Endothelial cell of umbilical vein (primary cell): ENCODE results near the gene NTN1. TPM values are rescaled to one million over a fixed set of nuclear protein-coding genes. Genes with fewer than 3 reads are reported as not detected.

Source experiments
- BruUV-seq: library from RNA; stranded (reverse); fragments of 400-500 nt; replicated peaks from 2 replicates; lab custom pipeline; 2021; lab: Mats Ljungman, UMichigan
- CTCF ChIA-PET: fragments of 300-600, 350-600 bp; sonication (Branson Sonifier 250); formaldehyde crosslinking; loops from one replicate; lab custom pipeline; 2021; ENCODE audit warnings: antibody characterized with exemption, inconsistent platforms; lab: Charles Lee
- POLR2A ChIA-PET: fragments of 300-600, 350-600 bp; sonication (Branson Sonifier 250); formaldehyde crosslinking; loops from one replicate; lab custom pipeline; 2021; ENCODE audit warnings: antibody characterized with exemption, inconsistent platforms; lab: Charles Lee
- DNase-seq: peaks from one replicate; pipeline ENCODE4 v3.0.0-alpha.2; 2011; ENCODE audit warnings: low read depth, low spot score
- FAIRE-seq: peaks from 2 replicates; lab custom pipeline; 2011; peaks lifted over from hg19 to GRCh38; lab: Jason Lieb, UNC
- H2AFZ ChIP-seq: 2 replicates; pipeline ENCODE4 v1.6.0; 2012; ENCODE audit warnings: low read depth, low read length, control low read depth, inconsistent platforms
- H3K27ac ChIP-seq: 2 replicates; pipeline ENCODE4 v1.5.1; 2011; ENCODE audit warnings: low read depth, mild to moderate bottlenecking, control low read depth, low read length, moderate library complexity; ENCODE audit not compliant: insufficient read depth
- H3K27me3 ChIP-seq, 2 experiments: 2 replicates each; pipeline versions ENCODE4 v1.6.0 to v1.6.1; 2011; ENCODE audit warnings: low read length in 2 of 2, mixed read lengths in 1 of 2; ENCODE audit not compliant: control insufficient read depth in 2 of 2, insufficient read depth in 2 of 2
- H3K36me3 ChIP-seq, 2 experiments: 2 replicates in 1 of 2; 3 replicates in 1 of 2; pipeline ENCODE4 v1.5.1; 2011; ENCODE audit warnings: low read length in 2 of 2, mild to moderate bottlenecking in 1 of 2, moderate library complexity in 1 of 2; ENCODE audit not compliant: control insufficient read depth in 2 of 2, insufficient read depth in 2 of 2; ENCODE audit errors: extremely low read depth in 1 of 2
- H3K4me1 ChIP-seq: 3 replicates; pipeline ENCODE4 v1.5.1; 2011; ENCODE audit warnings: mild to moderate bottlenecking, low read length; ENCODE audit not compliant: control insufficient read depth, insufficient read depth; ENCODE audit errors: extremely low read depth
- H3K4me2 ChIP-seq: 2 replicates; pipeline ENCODE4 v1.6.1; 2011; ENCODE audit warnings: low read length, control low read depth, mixed read lengths; ENCODE audit not compliant: insufficient read depth
- H3K4me3 ChIP-seq, 3 experiments: fragments of 200-600 bp in 1 of 3; sonication (generic), shearing (Covaris generic) in 1 of 3; replicated peaks in 1 of 3; 2 replicates each; pipeline ENCODE4 v1.5.1; 2011 to 2016; ENCODE audit warnings: control low read depth in 3 of 3, low read length in 3 of 3, mild to moderate bottlenecking in 2 of 3, inconsistent platforms in 1 of 3, low read depth in 1 of 3, moderate library complexity in 1 of 3; ENCODE audit not compliant: insufficient read depth in 1 of 3
- H3K79me2 ChIP-seq: 2 replicates; pipeline ENCODE4 v1.6.0; 2012; ENCODE audit warnings: low read length, inconsistent platforms; ENCODE audit not compliant: control insufficient read depth, insufficient read depth
- H3K9ac ChIP-seq: replicated peaks from 2 replicates; pipeline ENCODE3; 2011; ENCODE audit warnings: low read length, control low read depth; ENCODE audit not compliant: insufficient read depth; ENCODE audit errors: extremely low read depth
- H3K9me1 ChIP-seq: replicated peaks from 3 replicates; pipeline ENCODE4 v1.6.0; 2011; ENCODE audit warnings: mild to moderate bottlenecking, low read length; ENCODE audit not compliant: control insufficient read depth, insufficient read depth; ENCODE audit errors: extremely low read depth
- H3K9me3 ChIP-seq: replicated peaks from 2 replicates; pipeline ENCODE4 v1.5.1; 2012; ENCODE audit warnings: low read length, inconsistent platforms; ENCODE audit not compliant: control insufficient read depth, insufficient read depth
- H4K20me1 ChIP-seq: replicated peaks from 2 replicates; pipeline ENCODE3; 2011; ENCODE audit warnings: mild to moderate bottlenecking, low read length; ENCODE audit not compliant: control insufficient read depth, insufficient read depth; ENCODE audit errors: extremely low read depth
- CTCF ChIP-seq, 2 donors: IDR thresholded peaks; 1 replicate in 1 of 2; 2 replicates in 1 of 2; pipeline ENCODE4 v1.5.1; 2011; ENCODE audit warnings: low read length in 2 of 2, mild to moderate bottlenecking in 2 of 2, moderate library complexity in 2 of 2, control low read depth in 1 of 2, inconsistent platforms in 1 of 2, low read depth in 1 of 2; ENCODE audit not compliant: insufficient read depth in 1 of 2; ENCODE audit errors: extremely low read depth in 1 of 2
- EZH2 ChIP-seq: IDR thresholded peaks from 2 replicates; pipeline ENCODE4 v1.6.1; 2012; ENCODE audit warnings: borderline replicate concordance, low read depth, mild to moderate bottlenecking, moderate library complexity, low read length, inconsistent platforms; ENCODE audit not compliant: severe bottlenecking
- FOS ChIP-seq: IDR thresholded peaks from 2 replicates; pipeline ENCODE4 v1.6.1; 2011; ENCODE audit warnings: mild to moderate bottlenecking, low read length, moderate library complexity, borderline replicate concordance; ENCODE audit not compliant: insufficient read depth
- GATA2 ChIP-seq: IDR thresholded peaks from 2 replicates; pipeline ENCODE4 v1.7.0; 2011; ENCODE audit warnings: low read depth, mild to moderate bottlenecking, moderate library complexity, mixed read lengths, low read length; ENCODE audit not compliant: insufficient read length, insufficient read depth
- JUN ChIP-seq: IDR thresholded peaks from 2 replicates; pipeline ENCODE4 v1.6.1; 2011; ENCODE audit warnings: borderline replicate concordance, low read depth; ENCODE audit not compliant: insufficient read length, insufficient read depth
- MAX ChIP-seq: IDR thresholded peaks from 2 replicates; pipeline ENCODE4 v1.6.1; 2011; ENCODE audit not compliant: insufficient read depth, insufficient read length
- MYC ChIP-seq: IDR thresholded peaks from one replicate; pipeline ENCODE4 v1.6.1; 2011; ENCODE audit warnings: mild to moderate bottlenecking, low read depth, low read length
- POLR2A ChIP-seq: IDR thresholded peaks from 2 replicates; pipeline ENCODE4 v1.6.1; 2012; ENCODE audit warnings: low read depth, mild to moderate bottlenecking, control low read depth, low read length
- POLR2AphosphoS5 ChIP-seq: IDR thresholded peaks from 2 replicates; pipeline ENCODE4 v1.6.1; 2012; ENCODE audit warnings: low read depth, mild to moderate bottlenecking, control low read depth, low read length, moderate library complexity; ENCODE audit not compliant: insufficient read depth
- dilution Hi-C: fragments of 300-500 bp; cut with MboI; formaldehyde crosslinking; loops from one replicate; pipeline ENCODE4 v1.15.0; 2019; ENCODE audit warnings: low sequenced_read_pairs; ENCODE audit not compliant: extremely low pct_ligation_motif_present
- intact Hi-C: fragments of 100-400 bp; cut with micrococcal nuclease; formaldehyde crosslinking; loops from one replicate; pipeline ENCODE4 v1.10.0; 2022
- polyA plus RNA-seq, 4 experiments: library from polyadenylated mRNA; depleted of rRNA in 3 of 4; stranded (reverse) in 3 of 4; unstranded in 1 of 4; fragments of >200 nt; gene quantifications; 2 replicates each; pipeline versions ENCODE4 v1.2.1 to v1.2.3, GENCODE V29; 2011 to 2012; ENCODE audit warnings: missing spikeins in 1 of 4
- total RNA-seq: library from RNA; stranded (reverse); gene quantifications from 2 replicates; pipeline ENCODE4 v1.2.3, GENCODE V29; 2021

Gene NTN1
- total and polyA plus RNA-seq, 2 donors (not counting 3 experiments of a cell fraction or from before 2014, with no cell fraction given), result 0.10 to 0.18 TPM

GRCh38 chr17:9056566-9056965 lies 35.3 kb downstream of the NTN1 start:
- H3K27me3 ChIP-seq, result no peaks in the 10 kb centered on the region
- no peak overlapping the region for H3K27ac ChIP-seq
- H3K4me2 ChIP-seq, result no peak overlapping the region
- H3K9me3 ChIP-seq, result no peaks in the 10 kb centered on the region
- intact Hi-C loops (no loop called here), dilution Hi-C loops (no loop called here)
- no peaks in the 10 kb centered on the region for H3K36me3 ChIP-seq
- no peaks in the 10 kb centered on the region for H4K20me1 ChIP-seq
- H3K4me3 ChIP-seq, result no peak overlapping the region
- no TSS peak for BruUV-seq
- no peak overlapping the region for H2AFZ ChIP-seq
- CTCF ChIA-PET, result no interaction called here
- no peaks in the 10 kb centered on the region for H3K79me2 ChIP-seq
- H3K9ac ChIP-seq, result no peak overlapping the region
- no peak for TF ChIP-seq MAX
- TF ChIP-seq FOS, result no peak
- no peak for TF ChIP-seq GATA2
- no peak for TF ChIP-seq POLR2A
- H3K4me1 ChIP-seq, result no peaks in the 10 kb centered on the region
- POLR2A ChIA-PET, result no interaction called here
- no peak for FAIRE-seq
- H3K9me1 ChIP-seq, result no peaks in the 10 kb centered on the region
- DNase-seq, result no peak

- H3K4me3 ChIP-seq, result no peak overlapping the region
- no peaks in the 10 kb centered on the region for H3K27me3 ChIP-seq
- no peak for DNase-seq
- dilution Hi-C loops, result no loop called here
- no peak overlapping the region for H3K9ac ChIP-seq
- H3K4me2 ChIP-seq, result no peak overlapping the region
- H4K20me1 ChIP-seq, result no peaks in the 10 kb centered on the region
- no peak overlapping the region for H3K27ac ChIP-seq
- no peaks in the 10 kb centered on the region for H3K9me3 ChIP-seq
- TF ChIP-seq EZH2 (no peak), POLR2A (no peak), GATA2 (no peak), FOS (no peak), CTCF (IDR thresholded peaks at IDR 0.05; ENCODE audit: extremely low read depth in 1 of 2, insufficient read depth in 1 of 2, low read depth in 1 of 2, low read length in 2 of 2) (no peak), MYC (no peak), POLR2AphosphoS5 (no peak), JUN (no peak), MAX (no peak)
- no peaks in the 10 kb centered on the region for H3K79me2 ChIP-seq
- H3K4me1 ChIP-seq, result no peaks in the 10 kb centered on the region
- no peaks in the 10 kb centered on the region for H3K9me1 ChIP-seq
- H3K36me3 ChIP-seq, result no peaks in the 10 kb centered on the region
- intact Hi-C loops, result no loop called here
- no peak overlapping the region for H2AFZ ChIP-seq
- BruUV-seq, result no TSS peak
- FAIRE-seq, result no peak
- ChIA-PET CTCF (no interaction called here), POLR2A (no interaction called here)
Measured at GRCh38 chr17:9057310-9057709, 36.0 kb downstream of the NTN1 start.
